GM12878 (cell line): ENCODE data around the gene CACNA2D2. TPM values are rescaled to one million over a fixed set of nuclear protein-coding genes. Genes with fewer than 3 reads are reported as not detected.

ENCODE experiments used
- ATAC-seq: fragments of 200-7000 bp; cut with Tn5 transposase; 3 replicates; pipeline ENCODE4 v1.9.1; 2020; ENCODE audit warnings: mild to moderate bottlenecking, moderate library complexity
- BruUV-seq: library from RNA; stranded (reverse); fragments of 400-500 nt; replicated peaks from 2 replicates; lab custom pipeline; 2021; lab: Mats Ljungman, UMichigan
- CTCF ChIA-PET: fragments of 300-600 bp; sonication (Branson Sonifier 250); formaldehyde crosslinking; extraction: SDS; loops from one replicate; lab custom pipeline; 2021; ENCODE audit warnings: inconsistent platforms; lab: Yijun Ruan, JAX
- POLR2A ChIA-PET: fragments of 350-600 bp; formaldehyde crosslinking; extraction: SDS; loops from one replicate; lab custom pipeline; 2021; ENCODE audit warnings: inconsistent platforms; lab: Charles Lee
- RAD21 ChIA-PET: fragments of 300-600 bp; sonication (Branson Sonifier 250); formaldehyde crosslinking; loops from one replicate; lab custom pipeline; 2023; ENCODE audit warnings: antibody characterized with exemption; ENCODE audit not compliant: unreplicated experiment; lab: Charles Lee
- SMC1A ChIA-PET: fragments of 300-600 bp; sonication (Branson Sonifier 250); formaldehyde crosslinking; loops from one replicate; lab custom pipeline; 2023; ENCODE audit not compliant: unreplicated experiment, uncharacterized antibody; lab: Charles Lee
- DNase-seq: peaks from one replicate; pipeline ENCODE4 v3.0.0-alpha.2; 2011; ENCODE audit warnings: low read depth, low spot score
- FAIRE-seq: peaks from 3 replicates; lab custom pipeline; 2011; peaks lifted over from hg19 to GRCh38; lab: Jason Lieb, UNC
- H2AFZ ChIP-seq: 2 replicates; pipeline ENCODE4 v1.6.0; 2011; ENCODE audit warnings: low read depth, low read length, control low read depth; ENCODE audit not compliant: control insufficient read depth
- H3K27ac ChIP-seq: 2 replicates; pipeline ENCODE4 v1.5.1; 2011; ENCODE audit warnings: control low read depth; ENCODE audit not compliant: control insufficient read depth, insufficient read depth
- H3K27me3 ChIP-seq, 2 experiments: replicated peaks in 1 of 2; 2 replicates each; pipeline versions ENCODE4 v1.6.0 to v1.6.1; 2011; ENCODE audit warnings: low read length in 1 of 2; ENCODE audit not compliant: control insufficient read depth in 2 of 2, insufficient read depth in 2 of 2
- H3K36me3 ChIP-seq, 2 experiments: 2 replicates each; pipeline ENCODE4 v1.5.1; 2011; ENCODE audit warnings: low read length in 1 of 2; ENCODE audit not compliant: control insufficient read depth in 2 of 2, insufficient read depth in 2 of 2
- H3K4me1 ChIP-seq: 2 replicates; pipeline ENCODE4 v1.6.1; 2011; ENCODE audit warnings: mild to moderate bottlenecking, low read length, moderate library complexity, mixed read lengths; ENCODE audit not compliant: control insufficient read depth, insufficient read depth
- H3K4me2 ChIP-seq: 2 replicates; pipeline ENCODE4 v1.6.0; 2011; ENCODE audit warnings: control low read depth; ENCODE audit not compliant: control insufficient read depth, insufficient read depth
- H3K4me3 ChIP-seq: fragments of 200-600 bp; sonication (generic); 2 replicates; pipeline ENCODE4 v1.5.1; 2016
- H3K79me2 ChIP-seq: 2 replicates; pipeline ENCODE4 v1.6.0; 2011; ENCODE audit warnings: low read length; ENCODE audit not compliant: control insufficient read depth, insufficient read depth
- H3K9ac ChIP-seq: 2 replicates; pipeline ENCODE4 v1.8.0; 2011; ENCODE audit warnings: low read length, control low read depth, mixed read lengths; ENCODE audit not compliant: control insufficient read depth, insufficient read depth
- H3K9me3 ChIP-seq: replicated peaks from 3 replicates; pipeline ENCODE4 v1.5.1; 2011; ENCODE audit warnings: mild to moderate bottlenecking, low read length; ENCODE audit not compliant: control insufficient read depth, insufficient read depth
- H4K20me1 ChIP-seq: 2 replicates; pipeline ENCODE4 v1.6.0; 2011; ENCODE audit not compliant: control insufficient read depth, insufficient read depth
- CHD1 ChIP-seq: IDR thresholded peaks from 2 replicates; pipeline ENCODE4 v1.6.1; 2012; ENCODE audit warnings: low read depth, low read length, improper control_type of control experiment
- ELK1 ChIP-seq: IDR thresholded peaks from 2 replicates; pipeline ENCODE4 v1.6.1; 2012; ENCODE audit warnings: low read depth, low read length, improper control_type of control experiment
- GATAD2B ChIP-seq: fragments of 450-650 bp; conservative IDR thresholded peaks from 2 replicates; pipeline ENCODE4 v1.6.1; 2017; ENCODE audit warnings: low read depth, mild to moderate bottlenecking, moderate library complexity
- HCFC1 ChIP-seq: fragments of 150-350 bp; IDR thresholded peaks from 2 replicates; pipeline ENCODE4 v1.6.1; 2014; ENCODE audit warnings: low read length
- HDGF ChIP-seq: fragments of 450-650 bp; IDR thresholded peaks from 2 replicates; pipeline ENCODE4 v1.6.1; 2016; ENCODE audit warnings: antibody characterized with exemption
- MEF2A ChIP-seq: IDR thresholded peaks from 2 replicates; pipeline ENCODE4 v1.6.1; 2011; ENCODE audit warnings: low read depth, mild to moderate bottlenecking, low read length, moderate library complexity; ENCODE audit not compliant: insufficient read depth
- MEF2B ChIP-seq: fragments of 450-650 bp; IDR thresholded peaks from 2 replicates; pipeline ENCODE4 v1.6.1; 2018; ENCODE audit warnings: mild to moderate bottlenecking, moderate library complexity; ENCODE audit not compliant: partially characterized antibody, poor library complexity, severe bottlenecking
- MTA3 ChIP-seq: IDR thresholded peaks from 2 replicates; pipeline ENCODE4 v1.6.1; 2012; ENCODE audit warnings: low read length, inconsistent platforms, borderline replicate concordance
- TCF3 ChIP-seq: IDR thresholded peaks from 2 replicates; pipeline ENCODE4 v1.6.1; 2012; ENCODE audit warnings: low read depth, mild to moderate bottlenecking, low read length, borderline replicate concordance; ENCODE audit not compliant: insufficient read depth
- TCF7 ChIP-seq: IDR thresholded peaks from 2 replicates; pipeline ENCODE4 v1.6.1; 2014; ENCODE audit warnings: antibody characterized with exemption, borderline replicate concordance
- YBX1 ChIP-seq: fragments of 450-650 bp; IDR thresholded peaks from 2 replicates; pipeline ENCODE4 v1.6.1; 2016; ENCODE audit warnings: antibody characterized with exemption
- ZBTB11 ChIP-seq: fragments of 450-650 bp; formaldehyde crosslinking; IDR thresholded peaks from 2 replicates; pipeline ENCODE4 v1.5.0; 2022; ENCODE audit warnings: mild to moderate bottlenecking, missing genetic modification characterization
- ZNF207 ChIP-seq: fragments of 450-650 bp; IDR thresholded peaks from 2 replicates; pipeline ENCODE4 v1.6.1; 2014; ENCODE audit warnings: antibody characterized with exemption, mild to moderate bottlenecking, borderline replicate concordance
- ZNF622 ChIP-seq: fragments of 450-650 bp; IDR thresholded peaks from 2 replicates; pipeline ENCODE4 v1.6.1; 2017; ENCODE audit warnings: mild to moderate bottlenecking, inconsistent platforms
- WGBS: methylation state at CpG from one replicate; pipeline ENCODE4 v1.1.6; 2016; ENCODE audit warnings: low lambda C conversion rate; ENCODE audit not compliant: insufficient replicate concordance, insufficient coverage; ENCODE audit errors: missing lambda C conversion rate; 5-methylcytosine and 5-hydroxymethylcytosine counted together
- in situ Hi-C: fragments of 300-500 bp; cut with MboI; formaldehyde crosslinking; loops from 9 replicates; pipeline ENCODE4 v1.14.3; 2018; ENCODE audit warnings: mixed read lengths
- intact Hi-C: fragments of 100-400 bp; cut with micrococcal nuclease; formaldehyde crosslinking; loops from one replicate; pipeline ENCODE4 v1.14.2; 2022; ENCODE audit not compliant: unreplicated experiment
- polyA plus RNA-seq, 11 experiments: library from polyadenylated mRNA; depleted of rRNA in 4 of 11; unstranded in 6 of 11; stranded (reverse) in 5 of 11; fragments of >200 nt; fragmentation: Nextera tagmentation in 4 of 11; fragmentation: Illumina TruSeq in 1 of 11; extraction: Ambion mirVana in 4 of 11; extraction: Trizol in 1 of 11; gene quantifications; 1 replicate in 1 of 11; 2 replicates in 10 of 11; pipeline versions ENCODE4 v1.2.1 to v1.2.3, GENCODE V29; 2011 to 2016; ENCODE audit warnings: inconsistent platforms in 2 of 11, missing spikeins in 2 of 11, low read depth in 1 of 11
- total RNA-seq, 4 experiments: library from RNA; depleted of rRNA in 3 of 4; stranded (reverse); fragments of >200 nt in 3 of 4; fragmentation: Illumina TruSeq in 1 of 4; extraction: Trizol in 1 of 4; gene quantifications; 2 replicates each; pipeline versions ENCODE4 v1.2.1 to v1.2.3, GENCODE V29; 2013 to 2021

Gene CACNA2D2
- total and polyA plus RNA-seq, 10 of the 15 experiments (the other 5 are each of a cell fraction or from before 2014, with no cell fraction given) = 0.03 to 0.07 TPM; not detected in 8

GRCh38 chr3:50445919-50446318, 57.5 kb downstream of the CACNA2D2 start:
- H3K4me1 ChIP-seq = no peaks in the 10 kb centered on the region
- H3K9me3 ChIP-seq = no peaks in the 10 kb centered on the region
- H2AFZ ChIP-seq = no peak overlapping the region
- ChIA-PET SMC1A (no interaction called here), CTCF (interaction anchor here (1.6 kb wide), 1 partner anchor 9 kb away, joined by 4 read pairs; no protein-coding TSS in a partner anchor), RAD21 (no interaction called here), POLR2A (no interaction called here)
- H3K4me2 ChIP-seq = no peak overlapping the region
- no peaks in the 10 kb centered on the region for H3K36me3 ChIP-seq
- no peak for TF ChIP-seq TCF7
- TF ChIP-seq ZBTB11 = no peak
- no peak for TF ChIP-seq CHD1
- H3K4me3 ChIP-seq = no peak overlapping the region
- no peaks in the 10 kb centered on the region; the same call in 1 of the 2 replicates for H4K20me1 ChIP-seq
- DNase-seq (no peak), ATAC-seq (no peak), FAIRE-seq (no peak)
- no peaks in the 10 kb centered on the region for H3K79me2 ChIP-seq
- H3K9ac ChIP-seq = no peak overlapping the region
- no peak overlapping the region for H3K27ac ChIP-seq
- in situ Hi-C loops (no loop called here), intact Hi-C loops (no loop called here)
- peaks cover 2 to 3% of the 10 kb centered on the region in 2 experiments; a peak in 2 of 4 replicates for H3K27me3 ChIP-seq
- no TSS peak for BruUV-seq
- 25% methylated on average over 7 of the region's 7 CpGs for WGBS

- ChIA-PET CTCF (no interaction called here), SMC1A (no interaction called here), POLR2A (no interaction called here), RAD21 (no interaction called here)
- no peak for DNase-seq
- Histone ChIP-seq H3K4me2 (no peak overlapping the region), H2AFZ (no peak overlapping the region), H3K36me3 (no peaks in the 10 kb centered on the region), H3K9me3 (no peaks in the 10 kb centered on the region), H4K20me1 (no peaks in the 10 kb centered on the region; the same call in 1 of the 2 replicates), H3K4me3 (no peak overlapping the region), H3K4me1 (no peaks in the 10 kb centered on the region), H3K27ac (no peak overlapping the region), H3K79me2 (no peaks in the 10 kb centered on the region), H3K27me3 (peaks cover 2 to 3% of the 10 kb centered on the region in 2 experiments; a peak in 3 of 4 replicates), H3K9ac (no peak overlapping the region)
- intact Hi-C loops = no loop called here
- FAIRE-seq = no peak
- no peak for ATAC-seq
- no TSS peak for BruUV-seq
- WGBS = 0% methylated on average over 2 of the region's 2 CpGs
- in situ Hi-C loops = no loop called here
- TF ChIP-seq ZNF207 = no peak
- no peak for TF ChIP-seq TCF3
- TF ChIP-seq GATAD2B = no peak
- no peak for TF ChIP-seq HCFC1
- no peak for TF ChIP-seq MEF2A
- no peak for TF ChIP-seq MEF2B
- no peak for TF ChIP-seq ZNF622
- TF ChIP-seq YBX1 = no peak
- TF ChIP-seq ELK1 = no peak
- no peak for TF ChIP-seq MTA3
- no peak for TF ChIP-seq HDGF
Observed at GRCh38 chr3:50444782-50445181, 58.7 kb downstream of the CACNA2D2 start.
